ENCODE data around the gene ESYT2.
"Not testable (repeated sequence)": the region's sequence is repeated elsewhere in the genome, so short reads cannot be mapped to it uniquely, and the experiment has no call there.

ESYT2 gene

GRCh38 chr7:158863611-158864506 lies 34.5 kb upstream of the ESYT2 start:
- no peak for TF ChIP-seq CTCF (IDR thresholded peaks at IDR 0.05; ENCODE audit: poor library complexity, severe bottlenecking)
- peak overlapping the region; percentile 31 for H3K4me3 ChIP-seq (ENCODE audit: severe bottlenecking)
- H3K9me3 ChIP-seq (ENCODE audit: severe bottlenecking) = no peaks in the 10 kb centered on the region
- H3K27me3 ChIP-seq (ENCODE audit: insufficient read depth, poor library complexity, severe bottlenecking) = no peaks in the 10 kb centered on the region
- H3K36me3 ChIP-seq (ENCODE audit: low read depth) = no peaks in the 10 kb centered on the region
- peak; percentile 78 for ATAC-seq (ENCODE audit: low read depth)
- DNase-seq (ENCODE audit: low spot score) = peak; percentile 83
- peak overlapping the region; percentile 74 for H3K27ac ChIP-seq (ENCODE audit: poor library complexity, severe bottlenecking)
- peaks cover 16% of the 10 kb centered on the region for H3K4me1 ChIP-seq (ENCODE audit: insufficient read depth, poor library complexity, severe bottlenecking)

GRCh38 chr7:158862985-158863610 lies 33.8 kb upstream of the ESYT2 start:
- not testable (repeated sequence) for DNase-seq (ENCODE audit: low spot score)
- peak overlapping the region; percentile 74 for H3K27ac ChIP-seq (ENCODE audit: poor library complexity, severe bottlenecking)

GRCh38 chr7:158861936-158862704 lies 32.8 kb upstream of the ESYT2 start:
- TF ChIP-seq CTCF (IDR thresholded peaks at IDR 0.05; ENCODE audit: poor library complexity, severe bottlenecking) = no peak
- ATAC-seq (ENCODE audit: low read depth) = no peak
- Histone ChIP-seq H3K4me1 (ENCODE audit: insufficient read depth, poor library complexity, severe bottlenecking) (peaks cover 27% of the 10 kb centered on the region), H3K27ac (ENCODE audit: poor library complexity, severe bottlenecking) (peak overlapping the region; percentile 74), H3K27me3 (ENCODE audit: insufficient read depth, poor library complexity, severe bottlenecking) (no peaks in the 10 kb centered on the region), H3K36me3 (ENCODE audit: low read depth) (peaks cover 7% of the 10 kb centered on the region; the same call in 1 of the 2 replicates), H3K9me3 (ENCODE audit: severe bottlenecking) (no peaks in the 10 kb centered on the region), H3K4me3 (ENCODE audit: severe bottlenecking) (no peak overlapping the region)
- DNase-seq (ENCODE audit: low spot score) = no peak

More at GRCh38 chr7:158862985-158863610, 33.8 kb upstream of the ESYT2 start:
- not testable (repeated sequence) for H3K27me3 ChIP-seq (ENCODE audit: insufficient read depth, poor library complexity, severe bottlenecking); H3K36me3 ChIP-seq (ENCODE audit: low read depth); H3K9me3 ChIP-seq (ENCODE audit: severe bottlenecking)
- H3K4me1 ChIP-seq (ENCODE audit: insufficient read depth, poor library complexity, severe bottlenecking) = peaks cover 21% of the 10 kb centered on the region
- H3K4me3 ChIP-seq (ENCODE audit: severe bottlenecking) = peak overlapping the region; percentile 31
- peak; percentile 77 for ATAC-seq (ENCODE audit: low read depth)

- ATAC-seq (ENCODE audit: low read depth) = no peak
Measured at GRCh38 chr7:158861004-158861787, 31.9 kb upstream of the ESYT2 start.

More at GRCh38 chr7:158861004-158861787, 31.9 kb upstream of the ESYT2 start:
- Histone ChIP-seq H3K36me3 (ENCODE audit: low read depth) (peaks cover 7% of the 10 kb centered on the region; the same call in 1 of the 2 replicates), H3K27ac (ENCODE audit: poor library complexity, severe bottlenecking) (peak overlapping the region; percentile 4), H3K4me3 (ENCODE audit: severe bottlenecking) (no peak overlapping the region), H3K27me3 (ENCODE audit: insufficient read depth, poor library complexity, severe bottlenecking) (no peaks in the 10 kb centered on the region), H3K9me3 (ENCODE audit: severe bottlenecking) (no peaks in the 10 kb centered on the region), H3K4me1 (ENCODE audit: insufficient read depth, poor library complexity, severe bottlenecking) (peaks cover 27% of the 10 kb centered on the region)
- no peak for DNase-seq (ENCODE audit: low spot score)
- TF ChIP-seq CTCF (IDR thresholded peaks at IDR 0.05; ENCODE audit: poor library complexity, severe bottlenecking) = no peak

Data from RWPE2 (cell line).